Measurements from ENCODE around the gene ADIRF. TPM values are rescaled to one million over a fixed set of nuclear protein-coding genes. Genes with fewer than 3 reads are reported as not detected.
"Not testable (repeated sequence)": the region's sequence is repeated elsewhere in the genome, so short reads cannot be mapped to it uniquely, and the experiment has no call there.

The ADIRF gene
- total RNA-seq, result not detected in 2 replicates

- H3K4me1 Mint-ChIP-seq (ENCODE audit: low read depth), result peaks cover 22% of the 10 kb centered on the region
- H3K4me3 Mint-ChIP-seq (ENCODE audit: low read depth), result no peak within 1 kb of the TSS
- H3K27me3 Mint-ChIP-seq (ENCODE audit: low read depth), result peaks cover 28% of the 10 kb centered on the region
- intact Hi-C loops (cut with micrococcal nuclease), result no loop called here
- no peaks in the 10 kb centered on the region for H3K36me3 Mint-ChIP-seq (ENCODE audit: low read depth)
- H3K27ac Mint-ChIP-seq, result no peak within 1 kb of the TSS
- no peak for DNase-seq (ENCODE audit: low spot score)
- H3K9me3 Mint-ChIP-seq, result no peaks in the 10 kb centered on the region
Observed at GRCh38 chr10:86968271-86968993, at the start of gene ADIRF. TSS of gene ADIRF (plus strand) at chr10:86968482. CDS start at chr10:86968545, 63 bp downstream.

- intact Hi-C loops (cut with micrococcal nuclease), result no loop called here
- Mint-ChIP-seq H3K27me3 (ENCODE audit: low read depth) (no peaks in the 10 kb centered on the region), H3K4me3 (ENCODE audit: low read depth) (no peak overlapping the region), H3K36me3 (ENCODE audit: low read depth) (peaks cover 11% of the 10 kb centered on the region), H3K27ac (no peak overlapping the region), H3K4me1 (ENCODE audit: low read depth) (no peaks in the 10 kb centered on the region), H3K9me3 (no peaks in the 10 kb centered on the region)
- no peak for DNase-seq (ENCODE audit: low spot score)
Observed at GRCh38 chr10:86922553-86922961, 45.7 kb upstream of the ADIRF start.

GRCh38 chr10:86929468-86930380 is 38.6 kb upstream of the ADIRF start:
- H3K9me3 Mint-ChIP-seq, result no peaks in the 10 kb centered on the region

GRCh38 chr10:86931872-86932271 is 36.4 kb upstream of the ADIRF start:
- no peak overlapping the region for H3K4me3 Mint-ChIP-seq (ENCODE audit: low read depth)
- no peak overlapping the region for H3K27ac Mint-ChIP-seq
- H3K27me3 Mint-ChIP-seq (ENCODE audit: low read depth), result no peaks in the 10 kb centered on the region
- H3K9me3 Mint-ChIP-seq, result no peaks in the 10 kb centered on the region
- intact Hi-C loops (cut with micrococcal nuclease), result no loop called here
- H3K36me3 Mint-ChIP-seq (ENCODE audit: low read depth), result peaks cover 3% of the 10 kb centered on the region
- H3K4me1 Mint-ChIP-seq (ENCODE audit: low read depth), result peaks cover 4% of the 10 kb centered on the region
- DNase-seq (ENCODE audit: low spot score), result no peak

More at GRCh38 chr10:86929468-86930380, 38.6 kb upstream of the ADIRF start:
- Mint-ChIP-seq H3K36me3 (ENCODE audit: low read depth) (peaks cover 3% of the 10 kb centered on the region), H3K27me3 (ENCODE audit: low read depth) (no peaks in the 10 kb centered on the region), H3K4me3 (ENCODE audit: low read depth) (no peak overlapping the region), H3K4me1 (ENCODE audit: low read depth) (peaks cover 4% of the 10 kb centered on the region), H3K27ac (no peak overlapping the region)
- no peak for DNase-seq (ENCODE audit: low spot score)
- intact Hi-C loops (cut with micrococcal nuclease), result no loop called here

GRCh38 chr10:86932674-86933073 is 35.6 kb upstream of the ADIRF start:
- peaks cover 3% of the 10 kb centered on the region for H3K36me3 Mint-ChIP-seq (ENCODE audit: low read depth)
- peaks cover 4% of the 10 kb centered on the region for H3K4me1 Mint-ChIP-seq (ENCODE audit: low read depth)
- H3K27ac Mint-ChIP-seq, result no peak overlapping the region
- intact Hi-C loops (cut with micrococcal nuclease), result no loop called here
- H3K4me3 Mint-ChIP-seq (ENCODE audit: low read depth), result no peak overlapping the region
- no peaks in the 10 kb centered on the region for H3K27me3 Mint-ChIP-seq (ENCODE audit: low read depth)
- no peaks in the 10 kb centered on the region for H3K9me3 Mint-ChIP-seq
- no peak for DNase-seq (ENCODE audit: low spot score)

GRCh38 chr10:86934162-86934711 is 34.0 kb upstream of the ADIRF start:
- H3K4me1 Mint-ChIP-seq (ENCODE audit: low read depth); H3K4me3 Mint-ChIP-seq (ENCODE audit: low read depth); H3K27ac Mint-ChIP-seq; DNase-seq (ENCODE audit: low spot score); intact Hi-C loops (cut with micrococcal nuclease); H3K27me3 Mint-ChIP-seq (ENCODE audit: low read depth); H3K36me3 Mint-ChIP-seq (ENCODE audit: low read depth); H3K9me3 Mint-ChIP-seq: not testable (repeated sequence)

GRCh38 chr10:86936661-86937501 is 31.4 kb upstream of the ADIRF start:
- intact Hi-C loops (cut with micrococcal nuclease), result no loop called here
- no peak overlapping the region for H3K27ac Mint-ChIP-seq

GRCh38 chr10:86937502-86938154 is 30.7 kb upstream of the ADIRF start:
- intact Hi-C loops (cut with micrococcal nuclease), result no loop called here

More at GRCh38 chr10:86936661-86937501, 31.4 kb upstream of the ADIRF start:
- DNase-seq (ENCODE audit: low spot score), result no peak
- no peaks in the 10 kb centered on the region for H3K27me3 Mint-ChIP-seq (ENCODE audit: low read depth)
- H3K36me3 Mint-ChIP-seq (ENCODE audit: low read depth), result no peaks in the 10 kb centered on the region
- no peak overlapping the region for H3K4me3 Mint-ChIP-seq (ENCODE audit: low read depth)
- H3K4me1 Mint-ChIP-seq (ENCODE audit: low read depth), result peaks cover 7% of the 10 kb centered on the region
- H3K9me3 Mint-ChIP-seq, result no peaks in the 10 kb centered on the region

GRCh38 chr10:86938260-86938659 is 30.0 kb upstream of the ADIRF start:
- H3K27me3 Mint-ChIP-seq (ENCODE audit: low read depth), result no peaks in the 10 kb centered on the region
- intact Hi-C loops (cut with micrococcal nuclease), result no loop called here
- no peak overlapping the region for H3K4me3 Mint-ChIP-seq (ENCODE audit: low read depth)
- peaks cover 2% of the 10 kb centered on the region for H3K4me1 Mint-ChIP-seq (ENCODE audit: low read depth)
- H3K27ac Mint-ChIP-seq, result no peak overlapping the region
- H3K36me3 Mint-ChIP-seq (ENCODE audit: low read depth), result no peaks in the 10 kb centered on the region
- no peaks in the 10 kb centered on the region for H3K9me3 Mint-ChIP-seq
- peak; percentile 7 for DNase-seq (ENCODE audit: low spot score)

More at GRCh38 chr10:86937502-86938154, 30.7 kb upstream of the ADIRF start:
- Mint-ChIP-seq H3K4me1 (ENCODE audit: low read depth) (peaks cover 5% of the 10 kb centered on the region), H3K27ac (no peak overlapping the region), H3K9me3 (no peaks in the 10 kb centered on the region), H3K36me3 (ENCODE audit: low read depth) (no peaks in the 10 kb centered on the region), H3K4me3 (ENCODE audit: low read depth) (no peak overlapping the region), H3K27me3 (ENCODE audit: low read depth) (no peaks in the 10 kb centered on the region)
- DNase-seq (ENCODE audit: low spot score), result peak; percentile 6

GRCh38 chr10:86940076-86940475 is 28.2 kb upstream of the ADIRF start:
- H3K27me3 Mint-ChIP-seq (ENCODE audit: low read depth); H3K4me1 Mint-ChIP-seq (ENCODE audit: low read depth); intact Hi-C loops (cut with micrococcal nuclease); H3K4me3 Mint-ChIP-seq (ENCODE audit: low read depth); DNase-seq (ENCODE audit: low spot score); H3K27ac Mint-ChIP-seq; H3K9me3 Mint-ChIP-seq; H3K36me3 Mint-ChIP-seq (ENCODE audit: low read depth): not testable (repeated sequence)

- H3K36me3 Mint-ChIP-seq (ENCODE audit: low read depth), result no peaks in the 10 kb centered on the region
- H3K27ac Mint-ChIP-seq, result no peak overlapping the region
- no peaks in the 10 kb centered on the region for H3K9me3 Mint-ChIP-seq
- H3K4me1 Mint-ChIP-seq (ENCODE audit: low read depth), result peaks cover 2% of the 10 kb centered on the region
- DNase-seq (ENCODE audit: low spot score), result no peak
- intact Hi-C loops (cut with micrococcal nuclease), result no loop called here
- H3K4me3 Mint-ChIP-seq (ENCODE audit: low read depth), result no peak overlapping the region
- no peaks in the 10 kb centered on the region for H3K27me3 Mint-ChIP-seq (ENCODE audit: low read depth)
Observed at GRCh38 chr10:86940677-86941076, 27.6 kb upstream of the ADIRF start.

- H3K36me3 Mint-ChIP-seq (ENCODE audit: low read depth), result no peaks in the 10 kb centered on the region
- no peak overlapping the region for H3K4me3 Mint-ChIP-seq (ENCODE audit: low read depth)
- H3K9me3 Mint-ChIP-seq, result no peaks in the 10 kb centered on the region
- H3K4me1 Mint-ChIP-seq (ENCODE audit: low read depth), result peaks cover 2% of the 10 kb centered on the region
- no peaks in the 10 kb centered on the region for H3K27me3 Mint-ChIP-seq (ENCODE audit: low read depth)
- intact Hi-C loops (cut with micrococcal nuclease), result no loop called here
- no peak for DNase-seq (ENCODE audit: low spot score)
- no peak overlapping the region for H3K27ac Mint-ChIP-seq
Observed at GRCh38 chr10:86941426-86941825, 26.9 kb upstream of the ADIRF start.

All from activated T-helper 2 cell treated with anti-CD3 and anti-CD28 coated beads, Interferon-gamma antibody, Interleukin-2, Interleukin-4, amounts not matched to agents 10 μg/mL and 5 μg/mL and 100 μg/mL, durations not matched to agents 14 hours and 24 hours and 36 hours (primary cell).